Measurements from ENCODE around the gene GAD1.

GAD1 gene

DNA sequence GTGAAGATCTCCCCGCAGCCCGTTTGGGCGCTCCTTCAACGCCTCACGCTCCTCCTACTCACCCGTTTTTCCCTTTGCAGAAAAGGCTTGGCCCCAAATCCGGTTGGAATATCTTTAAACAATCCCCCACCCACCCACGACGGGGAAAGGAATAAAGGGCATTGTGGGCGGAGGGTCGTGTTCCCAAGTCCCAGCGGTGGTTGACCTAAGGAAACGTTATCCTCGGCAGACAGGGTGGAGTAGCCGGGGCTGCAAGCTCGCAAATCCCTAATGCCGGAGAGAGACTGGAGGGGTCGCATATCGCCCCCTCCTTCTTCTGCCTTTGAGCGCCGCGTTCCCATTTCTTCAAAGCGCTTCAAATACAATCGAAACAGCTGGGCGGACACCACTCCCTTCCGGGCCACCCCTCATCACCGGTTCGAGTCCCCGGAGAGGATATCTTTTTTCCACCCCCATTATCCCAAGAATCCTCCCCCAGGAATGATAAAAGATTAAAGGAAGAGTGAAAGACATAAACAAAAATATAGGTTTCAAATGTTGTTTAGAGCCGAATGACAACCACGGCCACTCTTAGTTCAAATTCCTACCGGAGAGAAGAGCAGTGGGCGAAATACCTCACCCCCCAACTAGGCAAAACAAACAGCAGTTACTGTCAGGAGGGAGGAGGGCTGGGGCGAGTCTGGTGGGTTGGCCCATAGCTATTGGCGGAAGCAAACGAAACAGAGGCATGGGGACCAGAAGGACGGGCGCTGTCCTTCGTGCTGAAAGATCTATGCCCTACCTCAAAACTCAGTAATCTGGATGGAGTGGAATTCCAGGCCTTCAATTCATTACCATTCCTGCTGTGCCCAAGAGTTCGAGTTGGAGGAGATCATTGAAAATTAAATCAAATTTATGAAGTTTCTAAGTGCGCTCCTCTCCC is 2.8 kb upstream of the GAD1 start:
- no peak for DNase-seq (ENCODE audit: low read depth in 1 of 2, low spot score in 1 of 2)
- H3K4me3 ChIP-seq (replicated peaks; ENCODE audit: insufficient read depth, low read length), result no peak overlapping the region
- H3K27ac ChIP-seq (replicated peaks), result no peak overlapping the region
- TF ChIP-seq REST (IDR thresholded peaks at IDR 0.05; ENCODE audit: insufficient replicate concordance, low read depth), result peak; percentile 96
- no peak for TF ChIP-seq POLR2AphosphoS5 (IDR thresholded peaks at IDR 0.05; ENCODE audit: low read depth)
- no peak for TF ChIP-seq SPI1 (IDR thresholded peaks at IDR 0.05; ENCODE audit: borderline replicate concordance, low read depth)
- peaks cover 53% of the 10 kb centered on the region for H3K27me3 ChIP-seq (ENCODE audit: insufficient read depth, poor library complexity, severe bottlenecking)

DNA sequence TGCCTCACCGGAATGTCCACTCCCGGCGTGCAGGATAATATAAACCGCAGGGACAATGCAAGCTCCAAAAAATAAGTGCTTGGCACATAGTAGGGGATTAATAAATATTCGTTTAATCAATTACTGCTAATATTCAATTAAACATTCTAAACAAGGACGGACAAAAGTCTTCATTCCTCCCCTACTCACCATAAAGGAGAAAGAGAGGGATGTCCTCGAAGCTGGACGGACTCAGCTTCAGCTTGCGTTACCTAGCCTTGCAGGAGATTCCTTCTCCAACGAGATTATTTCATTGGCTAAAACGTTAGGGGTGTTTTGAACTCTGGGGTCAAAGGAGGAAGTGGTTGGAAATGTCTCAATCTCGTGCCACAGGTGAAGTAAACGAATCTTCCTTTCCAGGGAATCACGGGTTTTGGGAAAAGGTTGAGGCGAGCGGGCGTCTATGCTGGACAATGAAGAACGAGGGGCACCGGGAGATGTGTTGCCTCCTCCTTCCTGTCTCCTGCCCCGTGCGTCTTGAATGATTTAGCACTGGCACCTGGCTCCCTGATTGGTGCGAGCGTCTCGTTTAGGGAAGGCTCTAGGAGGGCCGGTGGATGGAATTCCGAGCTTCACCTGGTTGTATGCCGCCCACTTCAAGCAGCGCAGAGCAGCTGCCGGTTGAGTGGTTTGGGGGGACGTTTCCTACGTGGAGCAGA is 2.0 kb upstream of the GAD1 start:
- DNase-seq (ENCODE audit: low read depth in 1 of 2, low spot score in 1 of 2), result no peak
- no peak overlapping the region for H3K4me3 ChIP-seq (replicated peaks; ENCODE audit: insufficient read depth, low read length)
- H3K27me3 ChIP-seq (ENCODE audit: insufficient read depth, poor library complexity, severe bottlenecking), result peaks cover 61% of the 10 kb centered on the region
- TF ChIP-seq SPI1 (IDR thresholded peaks at IDR 0.05; ENCODE audit: borderline replicate concordance, low read depth) (no peak), POLR2AphosphoS5 (IDR thresholded peaks at IDR 0.05; ENCODE audit: low read depth) (no peak), REST (IDR thresholded peaks at IDR 0.05; ENCODE audit: insufficient replicate concordance, low read depth) (no peak), GABPA (IDR thresholded peaks at IDR 0.05; ENCODE audit: low read depth) (no peak)
- TF ChIP-seq, protein P1, sequence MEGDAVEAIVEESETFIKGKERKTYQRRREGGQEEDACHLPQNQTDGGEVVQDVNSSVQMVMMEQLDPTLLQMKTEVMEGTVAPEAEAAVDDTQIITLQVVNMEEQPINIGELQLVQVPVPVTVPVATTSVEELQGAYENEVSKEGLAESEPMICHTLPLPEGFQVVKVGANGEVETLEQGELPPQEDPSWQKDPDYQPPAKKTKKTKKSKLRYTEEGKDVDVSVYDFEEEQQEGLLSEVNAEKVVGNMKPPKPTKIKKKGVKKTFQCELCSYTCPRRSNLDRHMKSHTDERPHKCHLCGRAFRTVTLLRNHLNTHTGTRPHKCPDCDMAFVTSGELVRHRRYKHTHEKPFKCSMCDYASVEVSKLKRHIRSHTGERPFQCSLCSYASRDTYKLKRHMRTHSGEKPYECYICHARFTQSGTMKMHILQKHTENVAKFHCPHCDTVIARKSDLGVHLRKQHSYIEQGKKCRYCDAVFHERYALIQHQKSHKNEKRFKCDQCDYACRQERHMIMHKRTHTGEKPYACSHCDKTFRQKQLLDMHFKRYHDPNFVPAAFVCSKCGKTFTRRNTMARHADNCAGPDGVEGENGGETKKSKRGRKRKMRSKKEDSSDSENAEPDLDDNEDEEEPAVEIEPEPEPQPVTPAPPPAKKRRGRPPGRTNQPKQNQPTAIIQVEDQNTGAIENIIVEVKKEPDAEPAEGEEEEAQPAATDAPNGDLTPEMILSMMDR (IDR thresholded peaks at IDR 0.05; ENCODE audit: insufficient read depth, low read length), result no peak
- no peak overlapping the region for H3K27ac ChIP-seq (replicated peaks)

- Histone ChIP-seq H3K4me3 (replicated peaks; ENCODE audit: insufficient read depth, low read length) (no peak overlapping the region), H3K27ac (replicated peaks) (no peak overlapping the region), H3K27me3 (ENCODE audit: insufficient read depth, poor library complexity, severe bottlenecking) (peaks cover 68% of the 10 kb centered on the region)
- DNase-seq (ENCODE audit: low read depth in 1 of 2, low spot score in 1 of 2), result no peak
- no peak for TF ChIP-seq POLR2AphosphoS5 (IDR thresholded peaks at IDR 0.05; ENCODE audit: low read depth)
- TF ChIP-seq GABPA (IDR thresholded peaks at IDR 0.05; ENCODE audit: low read depth), result no peak
- no peak for TF ChIP-seq REST (IDR thresholded peaks at IDR 0.05; ENCODE audit: insufficient replicate concordance, low read depth)
- no peak for TF ChIP-seq SPI1 (IDR thresholded peaks at IDR 0.05; ENCODE audit: borderline replicate concordance, low read depth)
- TF ChIP-seq, protein P1 (IDR thresholded peaks at IDR 0.05; ENCODE audit: insufficient read depth, low read length), result no peak
Observed at GRCh38 chr2:170815311-170815710, 1.4 kb upstream of the GAD1 start.

All from HL-60 (cell line).